Measurements from ENCODE around the gene PDE6G.

DNA sequence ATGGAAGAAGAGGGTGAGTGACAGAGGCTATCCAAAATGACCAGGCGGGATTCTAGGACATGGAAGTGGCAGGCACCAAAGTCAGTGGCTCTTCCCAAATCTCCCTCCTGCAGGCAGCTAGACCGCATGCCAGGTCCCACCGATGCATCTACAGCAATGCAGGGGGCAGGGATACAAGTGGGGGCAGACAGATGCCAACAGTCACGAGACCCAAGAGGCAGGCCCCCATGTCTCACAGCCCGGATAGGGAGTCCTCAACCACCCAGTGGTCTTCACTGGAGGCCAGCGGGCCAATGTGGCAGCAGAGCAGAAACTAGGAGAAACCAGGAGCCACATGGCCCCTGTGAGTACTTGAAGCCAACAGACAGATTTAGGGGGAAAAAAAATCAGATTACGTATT is 39.5 kb downstream of the PDE6G start:
- no peak for TF ChIP-seq POLR2A (IDR thresholded peaks at IDR 0.05; ENCODE audit: low read depth, low read length)
- TF ChIP-seq, protein P1, sequence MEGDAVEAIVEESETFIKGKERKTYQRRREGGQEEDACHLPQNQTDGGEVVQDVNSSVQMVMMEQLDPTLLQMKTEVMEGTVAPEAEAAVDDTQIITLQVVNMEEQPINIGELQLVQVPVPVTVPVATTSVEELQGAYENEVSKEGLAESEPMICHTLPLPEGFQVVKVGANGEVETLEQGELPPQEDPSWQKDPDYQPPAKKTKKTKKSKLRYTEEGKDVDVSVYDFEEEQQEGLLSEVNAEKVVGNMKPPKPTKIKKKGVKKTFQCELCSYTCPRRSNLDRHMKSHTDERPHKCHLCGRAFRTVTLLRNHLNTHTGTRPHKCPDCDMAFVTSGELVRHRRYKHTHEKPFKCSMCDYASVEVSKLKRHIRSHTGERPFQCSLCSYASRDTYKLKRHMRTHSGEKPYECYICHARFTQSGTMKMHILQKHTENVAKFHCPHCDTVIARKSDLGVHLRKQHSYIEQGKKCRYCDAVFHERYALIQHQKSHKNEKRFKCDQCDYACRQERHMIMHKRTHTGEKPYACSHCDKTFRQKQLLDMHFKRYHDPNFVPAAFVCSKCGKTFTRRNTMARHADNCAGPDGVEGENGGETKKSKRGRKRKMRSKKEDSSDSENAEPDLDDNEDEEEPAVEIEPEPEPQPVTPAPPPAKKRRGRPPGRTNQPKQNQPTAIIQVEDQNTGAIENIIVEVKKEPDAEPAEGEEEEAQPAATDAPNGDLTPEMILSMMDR (IDR thresholded peaks at IDR 0.05; ENCODE audit: extremely low read depth in 1 of 2, insufficient read depth in 1 of 2, low read depth in 1 of 2, low read length in 2 of 2), result no peak
- TF ChIP-seq POLR2AphosphoS5 (IDR thresholded peaks at IDR 0.05; ENCODE audit: insufficient read depth, low read depth, low read length), result no peak
- TF ChIP-seq MYC (IDR thresholded peaks at IDR 0.05; ENCODE audit: low read depth, low read length), result no peak
- no peak for TF ChIP-seq EZH2 (IDR thresholded peaks at IDR 0.05; ENCODE audit: borderline replicate concordance, low read depth, low read length, severe bottlenecking)
- TF ChIP-seq GATA2 (IDR thresholded peaks at IDR 0.05; ENCODE audit: insufficient read depth, insufficient read length, low read depth, low read length), result no peak
- TF ChIP-seq, protein P2, sequence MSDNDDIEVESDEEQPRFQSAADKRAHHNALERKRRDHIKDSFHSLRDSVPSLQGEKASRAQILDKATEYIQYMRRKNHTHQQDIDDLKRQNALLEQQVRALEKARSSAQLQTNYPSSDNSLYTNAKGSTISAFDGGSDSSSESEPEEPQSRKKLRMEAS (IDR thresholded peaks at IDR 0.05; ENCODE audit: insufficient read depth, insufficient read length), result no peak

Data from endothelial cell of umbilical vein (primary cell).